ENCODE results near the gene ZNF217.

DNA sequence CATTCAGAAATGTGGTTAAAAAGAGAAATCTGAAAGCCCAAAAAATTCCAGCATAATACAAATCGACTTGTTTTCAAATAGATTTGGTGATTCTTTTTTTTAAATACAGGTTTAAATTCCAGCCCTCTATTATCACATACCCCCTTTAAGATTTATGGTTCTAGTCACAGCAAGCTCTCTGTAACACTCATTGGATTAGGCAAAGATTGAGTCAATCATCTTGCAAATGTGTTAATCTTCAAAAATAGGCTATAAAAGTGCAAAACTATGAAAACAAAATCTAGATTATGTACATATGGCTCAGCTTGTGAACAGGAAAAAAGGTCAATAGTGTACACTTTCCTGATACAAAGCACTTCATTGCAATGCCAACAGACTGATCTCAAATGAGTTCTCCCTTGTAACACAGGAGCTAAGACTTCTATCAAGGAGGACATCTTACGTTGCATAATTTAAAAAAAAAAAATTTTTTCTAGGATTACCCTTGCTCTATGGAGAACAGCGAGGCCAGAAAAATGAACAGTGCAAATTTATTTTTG lies 26.2 kb downstream of the ZNF217 start:
- TF ChIP-seq, protein P1, sequence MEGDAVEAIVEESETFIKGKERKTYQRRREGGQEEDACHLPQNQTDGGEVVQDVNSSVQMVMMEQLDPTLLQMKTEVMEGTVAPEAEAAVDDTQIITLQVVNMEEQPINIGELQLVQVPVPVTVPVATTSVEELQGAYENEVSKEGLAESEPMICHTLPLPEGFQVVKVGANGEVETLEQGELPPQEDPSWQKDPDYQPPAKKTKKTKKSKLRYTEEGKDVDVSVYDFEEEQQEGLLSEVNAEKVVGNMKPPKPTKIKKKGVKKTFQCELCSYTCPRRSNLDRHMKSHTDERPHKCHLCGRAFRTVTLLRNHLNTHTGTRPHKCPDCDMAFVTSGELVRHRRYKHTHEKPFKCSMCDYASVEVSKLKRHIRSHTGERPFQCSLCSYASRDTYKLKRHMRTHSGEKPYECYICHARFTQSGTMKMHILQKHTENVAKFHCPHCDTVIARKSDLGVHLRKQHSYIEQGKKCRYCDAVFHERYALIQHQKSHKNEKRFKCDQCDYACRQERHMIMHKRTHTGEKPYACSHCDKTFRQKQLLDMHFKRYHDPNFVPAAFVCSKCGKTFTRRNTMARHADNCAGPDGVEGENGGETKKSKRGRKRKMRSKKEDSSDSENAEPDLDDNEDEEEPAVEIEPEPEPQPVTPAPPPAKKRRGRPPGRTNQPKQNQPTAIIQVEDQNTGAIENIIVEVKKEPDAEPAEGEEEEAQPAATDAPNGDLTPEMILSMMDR (IDR thresholded peaks at IDR 0.05; ENCODE audit: low read depth, low read length): no peak
- no peak for TF ChIP-seq POLR2A (IDR thresholded peaks at IDR 0.05; ENCODE audit: extremely low read depth, insufficient read length)
